DND-41 (cell line): ENCODE data around the gene ESCO1.

ENCODE experiments used
- ATAC-seq: fragments of 200-7000 bp; cut with Tn5 transposase; 3 replicates; pipeline ENCODE4 v1.9.1; 2021; ENCODE audit warnings: low read depth; ENCODE audit not compliant: insufficient read depth
- DNase-seq: peaks from one replicate; pipeline ENCODE4 v3.0.0-alpha.2; 2020
- H2AFZ ChIP-seq: 2 replicates; pipeline ENCODE4 v1.6.0; 2012; ENCODE audit warnings: low read depth, low read length
- H3K27ac ChIP-seq: 2 replicates; pipeline ENCODE4 v1.5.1; 2012; ENCODE audit warnings: low read length, inconsistent platforms
- H3K27me3 ChIP-seq: fragments of 200-600 bp; sonication (generic); 2 replicates; pipeline ENCODE4 v1.6.0; 2012; ENCODE audit warnings: low read length, mild to moderate bottlenecking, inconsistent platforms; ENCODE audit not compliant: insufficient read depth, poor library complexity
- H3K36me3 ChIP-seq: 2 replicates; pipeline ENCODE4 v1.5.1; 2012; ENCODE audit warnings: low read length, inconsistent platforms; ENCODE audit not compliant: insufficient read depth
- H3K4me1 ChIP-seq: 2 replicates; pipeline ENCODE4 v1.5.1; 2012; ENCODE audit warnings: mild to moderate bottlenecking, low read length; ENCODE audit not compliant: insufficient read depth
- H3K4me2 ChIP-seq: 2 replicates; pipeline ENCODE4 v1.6.0; 2012; ENCODE audit warnings: mild to moderate bottlenecking, moderate library complexity, low read length, inconsistent platforms; ENCODE audit not compliant: insufficient read depth
- H3K4me3 ChIP-seq, 2 experiments: fragments of 200-600 bp in 1 of 2; shearing (Covaris generic) in 1 of 2; 2 replicates each; pipeline ENCODE4 v1.5.1; 2012 to 2016; ENCODE audit warnings: inconsistent platforms in 2 of 2, low read length in 2 of 2, mild to moderate bottlenecking in 2 of 2, low read depth in 1 of 2, moderate library complexity in 1 of 2
- H3K79me2 ChIP-seq: 2 replicates; pipeline ENCODE4 v1.6.0; 2012; ENCODE audit warnings: low read length, inconsistent platforms; ENCODE audit not compliant: insufficient read depth
- H3K9ac ChIP-seq: 2 replicates; pipeline ENCODE4 v1.6.0; 2012; ENCODE audit warnings: low read depth, mild to moderate bottlenecking, inconsistent platforms, low read length, moderate library complexity
- H3K9me3 ChIP-seq: 2 replicates; pipeline ENCODE4 v1.5.1; 2012; ENCODE audit warnings: low read length, moderate library complexity, mild to moderate bottlenecking, inconsistent platforms; ENCODE audit not compliant: insufficient read depth, severe bottlenecking
- H4K20me1 ChIP-seq: 2 replicates; pipeline ENCODE4 v1.6.0; 2012; ENCODE audit warnings: low read length; ENCODE audit not compliant: insufficient read depth
- EZH2 ChIP-seq: IDR thresholded peaks from 3 replicates; pipeline ENCODE4 v1.6.1; 2012; ENCODE audit warnings: borderline replicate concordance, low read depth, mild to moderate bottlenecking, moderate library complexity, low read length, inconsistent platforms; ENCODE audit not compliant: severe bottlenecking
- TF ChIP-seq, protein P1 (sequence below): IDR thresholded peaks from 2 replicates; pipeline ENCODE4 v1.5.1; 2012; ENCODE audit warnings: borderline replicate concordance, low read length, moderate library complexity, mild to moderate bottlenecking; ENCODE audit not compliant: poor library complexity, severe bottlenecking; ENCODE audit errors: extremely low read depth

The ESCO1 gene

DNA sequence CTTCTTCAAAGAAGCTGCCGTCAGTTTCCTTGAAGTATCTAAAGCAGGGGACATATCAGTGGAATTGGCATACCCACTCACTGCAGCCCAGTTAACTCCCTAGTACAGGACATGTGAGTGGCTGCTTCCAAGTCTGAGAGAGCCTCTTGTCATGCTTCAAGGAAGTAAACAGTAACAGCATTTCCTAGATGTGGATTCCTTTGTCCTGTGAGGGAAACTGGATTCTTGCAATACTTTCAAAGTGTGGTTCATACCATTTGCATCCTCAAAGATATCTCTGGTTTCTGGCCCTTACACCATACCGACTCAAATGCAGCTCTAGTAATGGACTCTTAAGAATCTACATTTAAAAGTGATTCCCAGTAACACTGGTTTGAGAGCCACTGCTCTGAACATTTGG is 87.2 kb downstream of the ESCO1 start:
- Histone ChIP-seq H3K79me2 (no peaks in the 10 kb centered on the region), H3K27ac (no peak overlapping the region), H3K27me3 (no peaks in the 10 kb centered on the region), H3K4me3 (no peak overlapping the region), H2AFZ (no peak overlapping the region), H3K36me3 (no peaks in the 10 kb centered on the region), H3K4me2 (no peak overlapping the region), H3K4me1 (no peaks in the 10 kb centered on the region), H4K20me1 (no peaks in the 10 kb centered on the region), H3K9me3 (no peaks in the 10 kb centered on the region), H3K9ac (no peak overlapping the region)
- DNase-seq, result no peak
- TF ChIP-seq EZH2, result no peak
- TF ChIP-seq, protein P1, sequence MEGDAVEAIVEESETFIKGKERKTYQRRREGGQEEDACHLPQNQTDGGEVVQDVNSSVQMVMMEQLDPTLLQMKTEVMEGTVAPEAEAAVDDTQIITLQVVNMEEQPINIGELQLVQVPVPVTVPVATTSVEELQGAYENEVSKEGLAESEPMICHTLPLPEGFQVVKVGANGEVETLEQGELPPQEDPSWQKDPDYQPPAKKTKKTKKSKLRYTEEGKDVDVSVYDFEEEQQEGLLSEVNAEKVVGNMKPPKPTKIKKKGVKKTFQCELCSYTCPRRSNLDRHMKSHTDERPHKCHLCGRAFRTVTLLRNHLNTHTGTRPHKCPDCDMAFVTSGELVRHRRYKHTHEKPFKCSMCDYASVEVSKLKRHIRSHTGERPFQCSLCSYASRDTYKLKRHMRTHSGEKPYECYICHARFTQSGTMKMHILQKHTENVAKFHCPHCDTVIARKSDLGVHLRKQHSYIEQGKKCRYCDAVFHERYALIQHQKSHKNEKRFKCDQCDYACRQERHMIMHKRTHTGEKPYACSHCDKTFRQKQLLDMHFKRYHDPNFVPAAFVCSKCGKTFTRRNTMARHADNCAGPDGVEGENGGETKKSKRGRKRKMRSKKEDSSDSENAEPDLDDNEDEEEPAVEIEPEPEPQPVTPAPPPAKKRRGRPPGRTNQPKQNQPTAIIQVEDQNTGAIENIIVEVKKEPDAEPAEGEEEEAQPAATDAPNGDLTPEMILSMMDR, result no peak
- no peak for ATAC-seq

DNA sequence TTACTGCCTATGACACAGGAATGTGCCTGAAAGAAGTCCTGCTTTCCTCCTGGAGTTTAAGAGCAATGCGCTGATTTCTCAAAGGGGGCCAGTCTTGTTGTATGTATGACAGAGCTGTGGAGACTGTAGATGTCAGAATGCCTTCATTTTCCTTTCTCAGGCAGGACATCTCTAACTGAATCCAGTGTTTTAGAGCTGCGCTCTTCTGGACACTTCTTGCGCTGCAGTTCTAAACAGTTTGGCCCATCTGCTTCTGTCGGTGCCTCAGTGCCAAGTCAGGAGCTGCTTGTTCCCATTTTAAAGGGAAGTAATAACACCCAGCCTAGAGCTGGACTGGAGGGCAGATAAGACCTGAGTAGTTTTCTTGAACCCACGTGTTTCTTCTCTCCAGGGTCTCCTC is 91.4 kb downstream of the ESCO1 start:
- ATAC-seq, result 0 out of 3 replicates have a peak, but pooled peaks have one; percentile 17
- Histone ChIP-seq H3K4me1 (no peaks in the 10 kb centered on the region), H4K20me1 (no peaks in the 10 kb centered on the region), H3K36me3 (no peaks in the 10 kb centered on the region), H3K9me3 (no peaks in the 10 kb centered on the region), H3K4me2 (no peak overlapping the region), H3K4me3 (no peak overlapping the region), H3K9ac (no peak overlapping the region), H3K27ac (no peak overlapping the region), H3K27me3 (no peaks in the 10 kb centered on the region), H2AFZ (no peak overlapping the region), H3K79me2 (no peaks in the 10 kb centered on the region)
- TF ChIP-seq EZH2, result no peak
- TF ChIP-seq, protein P1, result peak; percentile 13
- no peak for DNase-seq

DNA sequence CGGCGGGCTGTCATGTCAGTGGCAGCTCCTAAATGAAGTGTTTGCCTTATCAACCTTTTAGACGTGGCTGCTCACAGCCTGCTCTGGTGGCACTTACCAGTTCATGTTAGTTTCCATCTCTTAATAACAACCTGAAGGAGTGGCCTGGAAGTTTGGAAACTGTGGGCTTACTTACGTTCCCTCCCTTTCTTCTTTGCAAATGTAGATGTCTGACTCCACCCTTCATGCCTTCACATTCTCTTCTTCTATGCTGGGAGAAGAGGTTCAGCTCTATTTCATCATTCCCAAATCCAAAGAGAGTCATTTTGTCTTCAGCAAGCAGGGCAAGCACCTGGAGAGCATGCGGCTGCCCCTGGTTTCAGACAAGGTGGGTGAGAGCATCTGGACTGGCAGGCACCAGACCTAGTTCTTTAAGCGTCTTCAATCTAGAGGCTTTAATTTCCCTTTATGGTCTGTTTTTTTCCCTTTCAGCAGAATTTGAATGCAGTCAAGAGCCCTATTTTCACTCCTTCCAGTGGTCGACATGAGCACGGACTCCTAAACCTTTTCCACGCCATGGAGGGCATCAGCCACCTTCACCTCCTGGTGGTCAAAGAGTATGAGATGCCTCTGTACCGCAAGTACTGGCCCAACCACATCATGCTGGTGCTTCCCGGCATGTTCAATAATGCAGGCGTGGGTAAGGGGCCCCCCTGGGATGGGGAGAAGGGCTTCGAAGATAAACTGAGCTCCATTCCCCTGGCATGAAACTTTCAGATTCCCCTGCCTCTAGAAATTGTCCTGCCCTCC is 92.4 kb downstream of the ESCO1 start:
- no peak overlapping the region for H3K9ac ChIP-seq
- no peaks in the 10 kb centered on the region for H3K4me1 ChIP-seq
- H3K4me2 ChIP-seq, result no peak overlapping the region
- ATAC-seq (no peak), DNase-seq (no peak)
- no peaks in the 10 kb centered on the region for H3K36me3 ChIP-seq
- no peak overlapping the region for H3K27ac ChIP-seq
- no peaks in the 10 kb centered on the region for H3K9me3 ChIP-seq
- H4K20me1 ChIP-seq, result no peaks in the 10 kb centered on the region
- no peak overlapping the region for H2AFZ ChIP-seq
- TF ChIP-seq, protein P1, result no peak
- no peak for TF ChIP-seq EZH2
- H3K27me3 ChIP-seq, result no peaks in the 10 kb centered on the region
- no peak overlapping the region for H3K4me3 ChIP-seq
- H3K79me2 ChIP-seq, result no peaks in the 10 kb centered on the region
